ENCODE results near the gene ZNF423.

ZNF423 gene

DNA sequence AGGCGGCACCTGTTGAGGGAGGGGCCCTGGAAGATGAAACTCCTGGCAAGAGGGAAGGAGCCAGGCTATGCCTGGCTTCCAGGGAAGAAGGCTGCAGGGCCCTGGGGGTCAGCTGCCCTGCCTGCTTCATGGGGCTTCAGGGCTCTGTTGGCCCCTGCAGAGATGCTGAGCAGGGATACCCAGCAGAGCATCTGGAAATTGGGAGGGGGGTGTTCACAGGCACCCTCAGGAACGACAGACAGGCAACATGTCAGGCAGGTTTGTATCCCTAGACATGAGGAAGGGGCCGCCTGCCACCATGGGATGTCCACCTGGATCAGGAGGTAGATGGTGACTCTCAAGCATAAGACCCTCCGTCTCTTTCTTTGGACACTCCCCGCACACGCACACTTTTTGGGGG is 13.8 kb upstream of the ZNF423 start:
- no peak for DNase-seq (ENCODE audit: low spot score)

DNA sequence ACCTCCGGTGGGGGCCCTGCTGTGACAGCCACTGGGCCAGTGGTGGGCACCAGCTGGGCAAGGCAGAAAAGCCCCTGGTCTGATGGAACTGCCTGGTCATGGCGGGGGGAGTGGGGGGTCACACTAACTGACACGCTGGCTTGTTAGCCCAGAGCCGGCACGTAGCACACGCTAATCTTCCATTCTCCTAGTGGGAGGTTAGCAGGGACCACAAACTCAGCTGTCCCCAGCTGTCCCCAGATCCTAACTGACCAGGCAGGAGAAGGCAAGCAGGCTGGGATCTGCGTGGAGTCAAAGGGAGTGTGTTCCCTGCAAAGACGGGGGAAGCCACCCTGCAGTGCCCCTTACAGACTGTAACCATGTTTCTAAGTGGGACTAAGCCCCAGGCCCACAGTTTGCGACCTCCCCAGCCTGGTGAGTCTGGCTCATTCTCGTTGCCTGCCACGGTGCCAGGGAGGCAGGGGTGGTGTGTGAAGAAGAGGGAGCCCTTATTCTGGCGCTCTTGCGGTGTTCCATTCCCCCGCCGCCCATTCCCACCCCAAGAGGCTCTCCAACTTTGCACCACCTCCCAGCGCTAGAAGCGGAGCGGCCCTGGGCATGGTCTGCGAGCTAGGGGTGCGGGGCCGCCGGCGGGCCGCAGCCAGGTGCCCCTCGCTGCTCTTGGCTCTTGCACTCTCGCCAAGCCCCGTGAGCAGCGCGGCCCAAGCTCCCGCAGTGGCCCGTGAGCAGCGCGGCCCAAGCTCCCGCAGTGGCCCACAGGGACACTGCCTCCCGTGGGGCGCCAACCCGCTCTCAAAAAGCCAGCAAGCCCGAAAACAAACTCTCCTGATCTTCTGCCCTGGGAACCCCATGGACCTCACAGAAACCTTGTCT is 12.1 kb upstream of the ZNF423 start:
- DNase-seq (ENCODE audit: low spot score): no peak

DNA sequence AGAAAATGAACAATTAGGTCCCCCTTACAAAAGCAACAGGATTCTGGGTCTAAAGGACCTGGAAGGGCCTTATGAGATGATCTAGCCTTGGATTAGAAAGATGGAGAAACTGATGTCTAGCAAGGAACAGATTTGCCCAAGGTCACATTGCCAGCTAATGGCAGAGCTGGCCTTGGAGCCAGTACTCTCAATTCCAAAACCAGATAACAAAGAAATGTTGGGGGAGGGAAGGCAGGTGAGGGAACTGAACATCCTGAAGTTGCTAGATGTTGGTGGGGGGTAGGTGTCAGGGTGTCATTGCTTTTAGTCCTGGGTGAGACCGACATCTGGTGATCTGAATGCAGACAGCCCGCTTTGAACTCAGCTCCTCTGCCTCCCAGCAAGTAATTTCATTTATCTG is 11.3 kb upstream of the ZNF423 start:
- DNase-seq (ENCODE audit: low spot score): no peak

DNA sequence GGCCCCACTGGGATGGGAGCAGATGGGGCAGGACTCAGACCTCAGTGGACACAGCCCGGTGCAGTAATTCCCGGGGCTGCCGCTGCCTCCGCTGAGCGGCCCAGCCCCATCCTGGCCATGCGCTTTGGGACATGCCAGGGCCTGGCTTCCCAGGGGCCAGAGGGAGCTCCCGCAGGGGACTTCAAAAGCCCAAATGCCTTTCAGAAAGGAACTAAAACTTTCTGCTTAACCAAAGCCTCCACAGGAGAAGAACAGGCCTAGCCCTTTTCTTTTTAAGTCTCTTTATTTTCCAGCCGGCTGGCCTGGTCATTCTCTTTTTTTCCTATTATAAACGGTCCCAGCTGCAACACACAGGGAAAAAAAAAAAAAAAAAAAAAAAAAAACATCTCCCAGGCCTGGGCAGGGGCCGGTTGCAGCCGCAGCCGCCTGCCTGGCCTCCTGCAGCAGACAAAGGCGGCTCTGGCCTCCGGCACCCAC is 10.7 kb upstream of the ZNF423 start:
- DNase-seq (ENCODE audit: low spot score): no peak

DNA sequence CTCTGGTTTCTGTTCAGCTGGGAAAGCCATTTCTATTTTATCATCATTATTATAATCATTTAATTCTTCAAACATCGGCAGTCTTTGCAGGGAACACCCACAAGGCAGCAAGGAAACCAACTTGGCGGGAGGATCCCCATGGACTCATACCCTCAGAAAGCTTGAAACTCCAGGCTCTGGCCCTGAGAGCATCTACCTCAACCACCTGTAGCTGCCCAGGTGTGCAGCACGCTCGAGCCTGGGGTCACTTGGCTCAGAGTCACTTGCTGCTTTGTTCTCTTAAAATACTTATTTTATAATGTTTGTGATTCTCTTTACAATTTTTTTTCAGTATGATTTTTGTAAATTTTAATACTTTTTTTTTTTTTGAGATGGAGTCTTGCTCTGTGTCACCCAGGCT is 6.8 kb upstream of the ZNF423 start:
- DNase-seq (ENCODE audit: low spot score): no peak

DNA sequence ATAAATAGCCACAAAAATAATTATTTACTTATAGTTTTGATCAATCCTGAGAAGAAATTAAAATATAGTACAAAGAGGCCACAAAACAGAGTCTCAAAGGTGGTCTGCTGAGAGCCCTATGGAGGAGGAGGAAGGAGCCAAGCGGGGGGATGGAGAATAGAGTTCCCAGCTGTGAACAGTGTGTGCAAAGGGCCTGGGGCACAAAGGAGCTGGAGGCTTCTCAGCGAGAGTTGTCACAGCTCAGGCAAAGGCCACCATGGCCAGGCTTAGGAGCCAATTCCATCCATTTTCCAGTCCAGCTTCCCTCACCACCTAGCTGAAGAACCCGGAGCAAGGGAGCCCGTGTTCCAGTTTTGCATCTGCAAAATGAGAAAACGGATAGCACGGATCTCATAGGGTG is 5.4 kb upstream of the ZNF423 start:
- DNase-seq (ENCODE audit: low spot score): no peak

DNA sequence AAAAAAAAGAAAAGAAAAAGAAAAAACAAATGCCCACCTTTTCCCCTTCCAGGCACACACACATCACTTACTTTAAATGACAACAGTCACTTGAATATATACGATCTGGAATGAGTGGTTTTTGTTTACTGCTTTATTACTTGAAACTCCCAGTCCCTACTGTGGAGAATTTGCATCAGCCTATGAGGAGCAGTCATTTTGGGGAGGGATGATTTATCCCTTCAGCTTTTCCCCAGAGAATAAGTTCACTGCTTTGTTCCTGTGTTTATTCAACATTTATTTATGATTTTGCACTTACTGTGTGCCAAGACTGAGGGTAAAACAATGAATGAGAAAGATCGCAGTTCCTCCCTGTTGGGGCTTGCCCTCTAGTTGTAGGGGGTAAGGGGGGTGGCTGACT is 4.7 kb upstream of the ZNF423 start:
- no peak for DNase-seq (ENCODE audit: low spot score)

DNA sequence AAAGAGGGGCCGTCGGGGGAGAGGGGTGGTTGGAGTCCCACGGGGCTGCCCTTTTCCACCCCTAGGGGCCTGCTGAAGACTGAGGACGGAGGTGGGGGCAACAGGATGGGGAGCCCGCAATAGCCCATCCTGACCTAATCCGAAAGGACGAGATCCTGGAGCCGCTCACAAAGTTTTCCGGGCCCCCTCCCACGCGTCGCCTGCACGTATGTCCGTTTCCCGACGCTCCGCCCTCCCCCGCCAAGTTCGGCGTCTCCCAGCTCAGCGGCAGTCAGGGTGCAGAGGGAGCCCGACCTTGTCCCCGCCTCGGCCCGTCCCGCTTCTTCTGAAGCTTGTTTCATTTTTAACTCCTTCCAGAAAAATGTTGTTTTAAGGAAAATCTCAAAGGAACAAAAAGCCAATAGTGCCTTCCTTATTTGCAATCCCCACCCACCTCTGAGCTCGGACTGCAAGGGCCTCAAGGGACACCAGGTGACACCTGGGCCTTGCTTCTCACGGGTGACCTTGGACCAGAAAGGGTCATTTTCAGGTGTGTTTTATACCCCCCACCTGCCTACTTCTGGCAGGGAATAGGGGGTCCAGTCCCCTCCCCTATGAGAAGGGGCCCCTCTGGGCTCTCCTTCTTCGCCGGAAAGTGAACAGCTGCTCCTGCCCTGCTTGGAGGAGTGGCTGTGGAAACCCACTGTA is 3.4 kb upstream of the ZNF423 start:
- no peak for DNase-seq (ENCODE audit: low spot score)

DNA sequence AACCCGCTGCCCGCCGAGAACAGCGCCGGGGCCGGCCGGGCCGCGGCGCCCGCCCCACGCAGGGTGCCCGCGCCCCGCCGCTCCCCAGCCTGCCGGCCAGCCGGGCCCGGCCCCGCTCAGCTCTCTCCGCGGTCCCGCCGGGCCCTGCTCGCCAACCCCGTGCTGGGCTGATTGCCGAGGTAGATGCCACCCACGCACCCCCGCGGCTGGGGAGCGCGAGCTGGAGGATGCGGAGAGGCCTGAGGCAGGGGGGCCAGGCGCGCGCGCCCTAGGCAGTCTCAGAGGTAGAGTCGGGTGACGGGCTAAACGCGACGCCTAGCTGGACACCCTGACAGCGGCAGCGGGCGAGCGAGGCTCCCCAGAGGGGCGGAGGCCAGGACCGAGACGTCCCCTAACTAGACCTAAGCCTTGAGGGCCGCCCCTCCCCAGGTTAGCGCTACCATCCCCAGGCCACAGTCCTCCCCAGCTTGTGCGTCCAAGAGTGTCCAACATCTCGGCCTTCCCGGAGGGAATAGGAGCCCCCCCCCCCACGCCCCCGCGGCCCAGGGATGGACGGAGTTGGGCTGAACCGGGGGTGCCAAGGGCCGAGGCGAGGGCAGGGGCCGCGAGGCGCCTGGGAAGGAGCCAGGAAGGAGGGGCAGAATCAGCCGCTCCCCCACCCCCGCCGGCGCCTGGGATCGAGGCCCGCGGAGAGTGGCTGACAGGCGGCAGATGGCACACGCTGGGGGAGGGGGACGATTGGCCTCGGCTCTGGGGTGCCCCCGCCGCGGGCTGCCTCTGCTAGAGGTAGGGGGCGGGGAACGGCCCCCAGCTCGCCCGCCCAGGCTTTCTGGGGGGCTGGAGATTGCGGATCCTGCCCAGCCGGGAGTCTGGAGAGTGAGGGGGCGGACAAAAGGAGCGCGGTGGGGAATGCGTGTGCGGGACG is 2.5 kb upstream of the ZNF423 start:
- peak; percentile 38 for DNase-seq (ENCODE audit: low spot score)

DNA sequence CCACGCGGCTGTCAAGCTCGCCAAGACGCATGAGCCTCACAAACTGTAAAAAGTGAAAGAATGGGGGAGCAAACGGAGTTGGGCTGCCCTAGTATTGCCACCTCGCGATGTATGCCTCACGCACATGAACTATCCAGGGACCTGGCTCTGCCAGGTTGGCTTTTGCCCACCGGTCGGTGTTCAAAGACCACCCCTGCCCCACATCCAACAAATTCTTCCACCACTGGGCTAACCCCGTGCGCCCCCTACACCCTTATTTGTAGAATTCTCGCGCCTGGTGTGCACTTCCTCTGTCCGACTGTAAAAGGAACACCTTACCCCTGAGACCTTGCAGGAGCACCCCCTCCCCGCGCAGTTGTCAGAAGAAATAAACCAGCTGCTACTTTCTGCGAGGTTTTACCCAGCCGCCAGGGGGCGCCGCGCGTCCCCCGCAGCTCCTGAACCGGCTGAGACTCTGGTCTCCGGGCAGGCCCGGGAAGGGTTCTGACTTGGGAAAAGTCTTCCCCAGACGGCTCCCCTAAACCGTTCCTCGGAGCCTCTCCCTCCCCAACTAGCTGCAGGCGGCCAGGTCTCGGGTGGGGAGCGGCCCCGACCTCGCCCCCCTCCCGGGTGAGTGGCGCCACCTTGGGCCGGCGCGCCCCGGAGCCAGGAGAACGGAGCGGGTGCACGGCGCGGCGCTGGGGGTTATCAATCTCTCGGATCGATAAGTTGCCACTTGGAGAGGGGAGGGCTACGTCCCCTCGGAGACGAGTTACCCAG is 1.7 kb upstream of the ZNF423 start:
- peak; percentile 82 for DNase-seq (ENCODE audit: low spot score)

DNA sequence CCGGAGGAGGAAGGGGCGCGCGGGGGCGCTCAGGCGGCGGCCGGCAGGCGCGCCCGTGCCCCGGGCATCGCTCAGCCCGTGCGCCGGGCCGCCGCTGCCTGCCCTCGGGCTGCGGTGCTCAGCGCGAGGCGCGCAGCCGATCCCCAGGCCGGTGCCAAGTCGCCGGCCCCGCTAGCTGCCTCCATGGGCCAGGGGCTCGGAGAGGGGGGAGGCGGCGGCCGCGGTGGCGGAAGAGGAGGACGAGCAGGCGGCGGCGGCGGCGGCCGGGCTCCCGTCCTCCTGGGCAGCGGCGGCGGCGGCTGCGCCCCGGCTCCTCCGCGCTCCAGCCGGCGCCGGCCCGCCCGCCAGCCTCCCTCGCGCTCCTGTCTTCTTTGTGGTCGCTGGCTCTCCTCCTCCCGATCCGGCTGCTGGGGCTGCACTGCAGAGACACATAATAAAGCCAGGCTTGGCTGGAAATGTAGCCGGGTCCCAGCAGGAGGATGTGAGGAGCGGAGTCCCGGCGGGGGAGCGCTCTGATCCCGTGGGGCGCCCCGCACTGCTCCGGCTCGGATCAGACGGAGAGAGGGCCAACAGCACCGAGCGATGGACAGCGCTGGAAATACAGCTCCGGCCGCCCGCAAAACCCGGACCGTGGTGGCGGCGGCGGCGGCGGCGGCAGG is 889 bp upstream of the ZNF423 start:
- peak; percentile 92 for DNase-seq (ENCODE audit: low spot score)

DNA sequence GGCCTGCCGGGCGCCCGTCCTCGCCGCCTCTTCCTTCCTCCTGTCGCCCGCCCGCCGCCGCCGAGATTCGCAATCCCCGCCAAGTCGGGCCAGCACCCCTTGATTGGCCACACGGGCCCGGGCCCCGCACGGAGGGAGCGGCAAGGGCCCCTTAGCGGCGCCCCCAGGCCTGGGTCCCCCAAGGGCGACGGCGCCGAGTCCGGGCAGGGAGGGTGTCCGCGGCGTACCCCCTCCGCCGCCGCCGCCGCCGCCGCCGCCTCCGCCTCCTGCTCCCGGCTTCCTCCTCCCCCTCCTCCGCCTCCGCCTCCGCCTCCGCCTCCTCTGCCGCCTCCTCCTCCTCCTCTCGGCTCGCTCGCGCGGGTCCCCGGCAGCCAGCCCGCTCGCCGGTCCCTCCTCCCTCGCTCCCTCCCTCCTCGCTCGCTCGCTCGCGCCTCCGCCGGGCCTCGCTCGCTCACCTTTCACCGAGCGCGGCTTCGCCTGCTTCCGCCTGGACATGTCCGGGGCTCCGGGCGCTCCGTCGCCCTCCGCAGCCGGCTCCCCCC is 561 bp downstream of the ZNF423 start:
- peak; percentile 85 for DNase-seq (ENCODE audit: low spot score)

DNA sequence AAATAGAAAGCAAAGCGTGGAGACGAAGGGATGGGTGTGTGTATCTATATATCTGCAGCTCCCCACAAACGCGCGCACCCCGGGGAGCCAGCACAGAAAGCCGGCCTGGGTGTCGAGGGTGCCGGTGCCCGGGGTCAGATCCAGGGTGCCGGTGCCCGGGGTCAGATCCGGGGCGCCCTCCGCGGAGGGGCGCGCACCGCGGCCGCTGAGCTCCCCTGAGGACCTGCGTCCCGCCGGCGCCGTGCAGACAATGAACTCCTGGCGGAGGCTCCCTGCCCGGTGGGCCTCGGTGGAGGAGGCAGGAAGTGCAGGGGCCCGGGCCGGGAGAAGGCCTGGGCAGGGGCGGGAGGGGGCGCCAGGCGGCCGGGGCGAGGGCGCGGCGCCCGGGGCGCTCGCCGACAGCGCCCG is 1.1 kb downstream of the ZNF423 start:
- DNase-seq (ENCODE audit: low spot score): peak; percentile 52

DNA sequence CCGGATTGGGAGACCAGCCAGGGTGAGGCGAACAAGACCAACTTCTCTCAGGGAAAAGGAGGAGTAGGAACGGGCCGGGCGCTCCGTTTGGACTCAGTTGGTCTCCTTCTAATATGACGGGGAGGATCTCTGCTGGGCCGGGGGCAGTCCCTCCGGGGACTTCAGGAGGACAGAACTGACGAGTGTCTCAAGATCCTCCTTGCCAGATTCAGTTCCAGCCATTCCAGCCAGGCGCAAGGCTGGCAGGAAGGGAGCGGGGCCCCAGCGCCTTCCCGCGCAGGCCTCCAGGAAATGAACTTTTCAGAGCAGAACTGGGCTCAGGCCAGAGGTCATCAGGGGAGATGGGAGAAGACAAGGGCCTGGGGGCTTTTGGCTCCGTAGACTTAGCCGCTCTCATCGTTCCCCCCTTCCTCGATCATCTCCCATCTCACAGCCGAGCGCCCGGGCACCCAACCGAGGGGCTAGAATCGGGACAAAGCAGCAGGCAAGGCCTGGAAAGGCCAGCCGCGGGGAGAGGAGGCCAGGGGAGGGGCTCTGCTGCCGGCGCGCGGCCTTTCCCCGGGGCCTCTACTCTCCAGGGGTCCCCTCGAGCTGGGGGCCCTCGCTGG is 1.6 kb downstream of the ZNF423 start:
- DNase-seq (ENCODE audit: low spot score): no peak

DNA sequence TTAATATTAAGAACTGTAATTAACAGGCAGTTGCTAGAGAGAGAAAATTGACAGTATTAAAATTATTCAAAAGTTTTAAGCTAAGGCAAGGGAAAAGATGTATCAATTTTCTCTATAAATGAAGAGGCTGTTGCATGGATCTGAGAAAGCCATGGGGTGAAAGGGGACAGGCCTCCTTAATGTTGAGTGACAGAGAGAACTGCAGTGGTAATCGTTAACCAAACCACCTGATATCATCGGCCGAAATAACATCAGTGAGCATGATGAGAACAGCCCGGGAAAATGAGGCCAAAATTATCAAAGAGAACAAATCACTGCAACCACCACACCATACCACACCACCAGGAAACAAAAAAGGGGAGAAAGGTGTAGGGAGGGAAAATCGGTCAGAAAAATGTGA is 3.6 kb downstream of the ZNF423 start:
- no peak for DNase-seq (ENCODE audit: low spot score)

DNA sequence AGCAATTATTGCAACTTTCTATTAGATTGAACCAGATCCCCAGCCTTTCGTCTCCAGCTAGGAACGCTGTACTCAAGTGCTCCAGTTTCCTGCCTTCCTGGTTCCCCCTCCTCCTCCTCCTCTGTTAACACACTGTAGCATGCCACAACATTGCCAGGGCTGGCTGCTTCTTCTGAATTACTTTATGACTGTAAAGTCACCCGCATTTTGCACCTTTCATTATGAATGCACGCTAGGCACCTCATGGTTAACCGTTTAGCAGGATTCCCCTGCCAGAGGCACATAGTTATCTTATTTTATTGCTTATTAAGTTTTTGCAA is 4.5 kb downstream of the ZNF423 start:
- no peak for DNase-seq (ENCODE audit: low spot score)

DNA sequence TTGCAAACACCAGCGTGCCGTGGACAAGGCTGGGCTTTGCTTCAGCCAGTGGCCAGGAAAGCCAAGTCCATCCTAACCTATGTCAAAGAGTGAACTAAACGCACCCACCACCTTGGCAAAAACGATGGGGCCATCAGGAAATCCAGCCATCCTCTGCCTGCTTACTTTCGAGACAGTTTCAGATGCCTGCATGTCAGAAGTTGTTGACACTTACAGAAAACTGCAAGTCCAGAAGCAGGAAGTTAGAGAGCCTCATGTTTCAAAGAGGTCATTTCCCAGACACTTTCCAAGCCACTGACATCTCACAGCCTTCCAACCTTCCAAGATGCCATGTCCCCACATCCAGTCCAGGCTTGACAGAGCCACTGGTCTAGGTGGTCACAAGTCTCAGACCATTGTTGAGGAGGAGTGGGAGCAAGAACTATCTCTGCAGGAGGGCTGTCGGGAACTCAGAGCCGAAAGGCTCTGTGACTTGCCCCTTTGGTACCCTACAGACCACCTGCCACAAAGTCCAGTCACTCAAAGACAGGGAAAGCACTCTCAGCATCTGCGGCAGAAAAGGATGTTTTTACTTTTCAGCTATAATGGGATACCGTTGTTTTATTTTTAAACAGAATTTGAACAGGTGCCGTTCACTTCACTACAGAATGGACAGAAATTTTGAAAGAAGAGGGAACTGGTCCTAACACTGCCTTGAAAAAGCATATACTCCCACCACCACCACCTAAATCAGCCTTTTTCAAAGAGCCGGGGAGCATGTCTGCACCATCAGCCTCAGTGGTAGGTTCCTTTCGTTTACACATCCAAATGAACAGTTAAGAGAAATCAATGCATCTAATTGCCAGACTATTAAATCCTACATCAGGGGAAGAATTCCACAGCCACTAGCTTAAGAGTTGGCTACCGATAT is 5.1 kb downstream of the ZNF423 start:
- no peak for DNase-seq (ENCODE audit: low spot score)

DNA sequence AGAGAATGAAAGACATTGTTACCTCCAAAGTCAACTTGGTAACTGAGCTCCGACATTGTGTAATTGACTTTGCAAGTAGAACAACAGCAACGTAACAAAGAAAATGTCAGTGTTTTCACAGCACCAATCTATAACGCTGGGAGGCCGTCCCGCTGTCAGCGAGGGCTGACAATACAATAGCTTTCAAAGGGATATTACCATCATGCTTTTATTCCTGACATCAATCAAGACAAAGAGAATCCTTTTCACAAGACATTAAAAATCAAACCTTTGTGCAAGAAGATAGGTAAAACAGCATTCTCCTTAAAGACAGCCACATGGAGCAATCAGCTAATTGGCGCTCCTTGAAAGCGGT is 6.2 kb downstream of the ZNF423 start:
- no peak for DNase-seq (ENCODE audit: low spot score)

DNA sequence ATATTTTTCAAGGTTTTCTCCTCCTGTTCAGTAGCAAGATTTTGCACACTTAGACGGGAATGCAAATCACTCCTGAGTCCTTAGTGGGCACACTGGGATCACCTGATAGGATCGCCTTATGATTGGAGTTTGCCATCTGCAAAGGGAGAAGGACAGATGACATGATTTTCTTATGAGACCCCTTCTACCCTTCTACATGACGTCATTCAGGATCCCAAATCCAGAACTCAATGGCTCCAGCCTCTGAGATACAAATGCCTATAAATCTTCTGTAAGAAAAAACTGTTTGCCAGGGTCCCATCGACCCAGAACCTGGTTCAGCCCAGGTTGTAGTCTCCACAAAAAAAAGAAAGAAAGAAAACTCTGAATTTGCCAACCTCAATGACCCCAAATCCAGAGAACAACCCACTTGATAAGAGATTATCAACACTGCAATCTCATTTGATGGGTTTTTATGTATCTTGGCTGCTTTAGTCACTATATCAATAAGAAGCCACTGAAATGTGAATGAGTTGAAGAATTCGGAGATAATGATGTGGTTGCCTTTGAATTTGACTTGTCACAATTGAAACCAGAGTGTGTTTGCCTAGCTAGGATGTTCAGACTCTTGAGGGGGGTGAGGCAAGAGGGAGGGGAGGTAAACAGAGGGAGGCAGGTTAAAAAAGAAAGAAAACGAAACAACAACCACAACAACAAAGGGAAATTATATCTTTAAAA is 6.7 kb downstream of the ZNF423 start:
- no peak for DNase-seq (ENCODE audit: low spot score)
